ENCODE measurements around the gene C6orf62.
"Not testable (repeated sequence)": the region's sequence is repeated elsewhere in the genome, so short reads cannot be mapped to it uniquely, and the experiment has no call there.

DNA sequence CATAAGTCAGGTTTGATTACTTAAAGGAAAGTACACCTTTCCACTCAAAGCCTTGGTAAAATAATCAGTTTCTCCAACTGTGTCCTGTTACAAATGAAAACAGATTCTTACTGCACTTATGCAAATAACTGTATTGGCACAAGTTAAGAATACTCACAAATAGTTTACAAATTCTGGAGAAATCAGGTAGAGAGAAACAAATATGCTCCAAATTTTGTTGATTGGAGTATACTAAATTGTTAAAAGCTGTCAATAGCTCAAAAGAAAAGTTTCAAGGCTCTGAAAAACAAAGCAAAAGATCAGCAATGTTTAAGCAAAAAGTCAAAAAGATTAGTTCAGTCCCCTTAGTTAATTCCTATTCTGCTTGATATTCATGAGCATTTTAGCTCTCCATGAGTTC is 48.5 kb downstream of the C6orf62 start:
- TF ChIP-seq, protein P1, sequence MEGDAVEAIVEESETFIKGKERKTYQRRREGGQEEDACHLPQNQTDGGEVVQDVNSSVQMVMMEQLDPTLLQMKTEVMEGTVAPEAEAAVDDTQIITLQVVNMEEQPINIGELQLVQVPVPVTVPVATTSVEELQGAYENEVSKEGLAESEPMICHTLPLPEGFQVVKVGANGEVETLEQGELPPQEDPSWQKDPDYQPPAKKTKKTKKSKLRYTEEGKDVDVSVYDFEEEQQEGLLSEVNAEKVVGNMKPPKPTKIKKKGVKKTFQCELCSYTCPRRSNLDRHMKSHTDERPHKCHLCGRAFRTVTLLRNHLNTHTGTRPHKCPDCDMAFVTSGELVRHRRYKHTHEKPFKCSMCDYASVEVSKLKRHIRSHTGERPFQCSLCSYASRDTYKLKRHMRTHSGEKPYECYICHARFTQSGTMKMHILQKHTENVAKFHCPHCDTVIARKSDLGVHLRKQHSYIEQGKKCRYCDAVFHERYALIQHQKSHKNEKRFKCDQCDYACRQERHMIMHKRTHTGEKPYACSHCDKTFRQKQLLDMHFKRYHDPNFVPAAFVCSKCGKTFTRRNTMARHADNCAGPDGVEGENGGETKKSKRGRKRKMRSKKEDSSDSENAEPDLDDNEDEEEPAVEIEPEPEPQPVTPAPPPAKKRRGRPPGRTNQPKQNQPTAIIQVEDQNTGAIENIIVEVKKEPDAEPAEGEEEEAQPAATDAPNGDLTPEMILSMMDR (IDR thresholded peaks at IDR 0.05; ENCODE audit: extremely low read depth in 1 of 2, insufficient read depth in 1 of 2, low read depth in 1 of 2, low read length in 2 of 2): not testable (repeated sequence)
- TF ChIP-seq EZH2 (IDR thresholded peaks at IDR 0.05; ENCODE audit: borderline replicate concordance, low read depth, low read length, severe bottlenecking); POLR2AphosphoS5 (IDR thresholded peaks at IDR 0.05; ENCODE audit: insufficient read depth, low read depth, low read length); GATA2 (IDR thresholded peaks at IDR 0.05; ENCODE audit: insufficient read depth, insufficient read length, low read depth, low read length); POLR2A (IDR thresholded peaks at IDR 0.05; ENCODE audit: low read depth, low read length); JUN (IDR thresholded peaks at IDR 0.05; ENCODE audit: borderline replicate concordance, insufficient read depth, insufficient read length, low read depth): not testable (repeated sequence)
